ENCODE results near the gene RAPGEF2. TPM values are rescaled to one million over a fixed set of nuclear protein-coding genes. Genes with fewer than 3 reads are reported as not detected.

The RAPGEF2 gene
- total and polyA plus RNA-seq, 2 of the 8 experiments (the other 6 are each of a cell fraction or from before 2014, with no cell fraction given) = 24.4 to 48.6 TPM

DNA sequence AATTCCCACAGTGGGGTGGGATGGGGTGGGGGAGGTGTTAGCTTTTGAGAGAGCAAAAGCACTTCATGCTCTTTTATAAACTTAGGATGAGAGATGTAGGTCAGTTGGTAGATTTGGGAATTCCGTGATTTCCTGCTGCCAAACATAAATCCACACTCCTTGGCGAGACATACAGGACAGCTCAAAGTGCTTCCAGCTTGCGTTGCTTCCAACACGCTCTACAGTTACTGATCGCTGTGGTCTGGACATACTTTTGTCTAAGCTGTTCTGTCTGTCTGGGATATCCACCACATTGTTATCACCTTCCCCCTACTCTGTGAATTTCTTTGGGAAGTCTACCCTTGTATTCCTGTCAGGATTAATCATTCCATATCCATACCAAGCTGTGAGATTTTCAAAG lies 117.5 kb downstream of the RAPGEF2 start:
- Histone ChIP-seq H2AK5ac (ENCODE audit: low read depth, low read length) (no peak overlapping the region), H3K4me1 (replicated peaks in 1 of 4; ENCODE audit: control insufficient read depth in 3 of 4, insufficient read depth in 4 of 4, low read length in 3 of 4) (peaks cover 0 to 2% (median 0%) of the 10 kb centered on the region in 4 experiments; a peak in 1 of 7 replicates), H3K36me3 (ENCODE audit: control insufficient read depth in 2 of 4, insufficient read depth in 4 of 4, low read length in 3 of 4) (no peaks in the 10 kb centered on the region), H3K9ac (replicated peaks in 1 of 4; ENCODE audit: extremely low read depth in 1 of 4, low read depth in 3 of 4, low read length in 3 of 4) (no peak overlapping the region), H4K91ac (replicated peaks; ENCODE audit: insufficient read length, low read length) (no peak overlapping the region), H2BK15ac (ENCODE audit: low read length) (no peak overlapping the region), H3K23ac (ENCODE audit: insufficient read length) (no peak overlapping the region), H3K4me3 (ENCODE audit: extremely low read depth in 1 of 4, insufficient read depth in 2 of 4, low read depth in 3 of 4, low read length in 4 of 4) (no peak overlapping the region), H3K4ac (replicated peaks; ENCODE audit: insufficient read length, low read depth, low read length) (no peak overlapping the region), H3K18ac (ENCODE audit: extremely low read depth, low read length) (no peak overlapping the region), H4K20me1 (replicated peaks in 1 of 2; ENCODE audit: control insufficient read depth in 1 of 2, insufficient read depth in 2 of 2, low read length in 2 of 2) (no peaks in the 10 kb centered on the region), H2BK5ac (ENCODE audit: low read depth, low read length) (no peak overlapping the region), H3K27ac (ENCODE audit: low read depth, low read length) (no peak overlapping the region), H2BK20ac (ENCODE audit: low read length) (no peak overlapping the region), H3K14ac (ENCODE audit: insufficient read length) (no peak overlapping the region), H2AFZ (ENCODE audit: low read length) (no peak overlapping the region), H2BK120ac (replicated peaks; ENCODE audit: low read depth, low read length) (no peak overlapping the region), H3K27me3 (replicated peaks in 1 of 4; ENCODE audit: control insufficient read depth in 3 of 4, extremely low read depth in 1 of 4, insufficient read depth in 3 of 4, low read length in 3 of 4) (no peaks in the 10 kb centered on the region), H3K9me3 (ENCODE audit: insufficient read depth in 2 of 2, low read depth in 1 of 2, low read length in 1 of 2) (no peaks in the 10 kb centered on the region), H3K23me2 (ENCODE audit: low read depth, low read length) (no peaks in the 10 kb centered on the region), H3K4me2 (ENCODE audit: insufficient read depth in 1 of 2, low read depth in 2 of 2, low read length in 2 of 2) (no peak overlapping the region), H3K56ac (replicated peaks; ENCODE audit: insufficient read length, low read depth, low read length) (no peak overlapping the region), H4K8ac (ENCODE audit: extremely low read depth, insufficient read depth, low read length) (no peak overlapping the region), H2BK12ac (ENCODE audit: low read depth, low read length) (no peak overlapping the region), H4K5ac (ENCODE audit: insufficient read length, low read depth, low read length) (no peak overlapping the region), H3K79me1 (ENCODE audit: low read depth, low read length) (peaks cover 7% of the 10 kb centered on the region), H3K79me2 (ENCODE audit: control insufficient read depth in 1 of 2, insufficient read depth in 2 of 2, low read length in 2 of 2) (peaks cover 0 to 74% of the 10 kb centered on the region in 2 experiments; a peak in 2 of 4 replicates)
- POLR2A ChIA-PET (ENCODE audit: partially characterized antibody) = interaction anchor here (0.6 kb wide), 1 partner anchor 163 kb away, joined by 3 read pairs; no protein-coding TSS in a partner anchor
- WGBS, 2 experiments (ENCODE audit: extremely low coverage in 1 of 2, insufficient coverage in 1 of 2, insufficient read length in 1 of 2, insufficient replicate concordance in 2 of 2, low coverage in 1 of 2, low lambda C conversion rate in 2 of 2, missing lambda C conversion rate in 1 of 2) = 86% methylated on average over 5 of the region's 5 CpGs; no CpG with 5 or more reads in 1 of the 2 experiments
- no peak for DNase-seq (ENCODE audit: low read depth in 1 of 2, low spot score in 2 of 2)
- FAIRE-seq = no peak
- CTCF ChIA-PET (ENCODE audit: partially characterized antibody) = interaction anchor here (1.1 to 2.2 kb wide), 2 partner anchors 9 to 18 kb away, joined by 3 to 5 read pairs; no protein-coding TSS in a partner anchor
- TF ChIP-seq SIX5 (IDR thresholded peaks at IDR 0.05; ENCODE audit: low read depth, low read length) = no peak
- no peak for TF ChIP-seq NRF1 (IDR thresholded peaks at IDR 0.05; ENCODE audit: low read depth, low read length)
- no peak for TF ChIP-seq KDM4A (IDR thresholded peaks at IDR 0.05; ENCODE audit: low read depth, low read length, severe bottlenecking)
- TF ChIP-seq FOSL1 (IDR thresholded peaks at IDR 0.05; ENCODE audit: insufficient read depth, low read depth, low read length) = no peak
- no peak for TF ChIP-seq CTBP2 (IDR thresholded peaks at IDR 0.05; ENCODE audit: borderline replicate concordance, insufficient read depth, insufficient read length, low read length)
- TF ChIP-seq ASH2L (IDR thresholded peaks at IDR 0.05; ENCODE audit: low read length) = no peak
- no peak for TF ChIP-seq GABPA (IDR thresholded peaks at IDR 0.05; ENCODE audit: borderline replicate concordance, insufficient read depth, low read length)
- TF ChIP-seq CBX5 (IDR thresholded peaks at IDR 0.05; ENCODE audit: low read depth, low read length) = no peak
- TF ChIP-seq TCF12 (IDR thresholded peaks at IDR 0.05; ENCODE audit: low read depth, low read length) = no peak
- no peak for TF ChIP-seq SIN3A (conservative IDR thresholded peaks at IDR 0.05 in 1 of 2, IDR thresholded peaks at IDR 0.05 in 1 of 2; ENCODE audit: low read depth in 1 of 2, low read length in 2 of 2)
- TF ChIP-seq BCL11A (IDR thresholded peaks at IDR 0.05; ENCODE audit: low read depth in 2 of 2, low read length in 2 of 2) = no peak
- no peak for TF ChIP-seq NANOG (IDR thresholded peaks at IDR 0.05; ENCODE audit: insufficient read depth, low read depth, low read length, poor library complexity, severe bottlenecking)
- no peak for TF ChIP-seq JUND (IDR thresholded peaks at IDR 0.05; ENCODE audit: low read length)
- TF ChIP-seq, protein P1, sequence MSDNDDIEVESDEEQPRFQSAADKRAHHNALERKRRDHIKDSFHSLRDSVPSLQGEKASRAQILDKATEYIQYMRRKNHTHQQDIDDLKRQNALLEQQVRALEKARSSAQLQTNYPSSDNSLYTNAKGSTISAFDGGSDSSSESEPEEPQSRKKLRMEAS (IDR thresholded peaks at IDR 0.05) = no peak

All from H1 (cell line).